HG03354 (cell line): ENCODE data around the gene HNRNPL.
"Not testable (repeated sequence)": the region's sequence is repeated elsewhere in the genome, so short reads cannot be mapped to it uniquely, and the experiment has no call there.

Experiments used
- ATAC-seq: cut with Tn5 transposase; IDR thresholded peaks from one replicate; pipeline ENCODE4 v1.9.1; 2021; ENCODE audit warnings: mild to moderate bottlenecking; ENCODE audit not compliant: unreplicated experiment, poor library complexity, severe bottlenecking

Gene HNRNPL

GRCh38 chr19:38870612-38871011 is 20.8 kb upstream of the HNRNPL start:
- ATAC-seq, result no peak

- ATAC-seq, result peak; percentile 71
These were observed 20.2 kb upstream of the HNRNPL start for GRCh38 chr19:38869836-38870607.

DNA sequence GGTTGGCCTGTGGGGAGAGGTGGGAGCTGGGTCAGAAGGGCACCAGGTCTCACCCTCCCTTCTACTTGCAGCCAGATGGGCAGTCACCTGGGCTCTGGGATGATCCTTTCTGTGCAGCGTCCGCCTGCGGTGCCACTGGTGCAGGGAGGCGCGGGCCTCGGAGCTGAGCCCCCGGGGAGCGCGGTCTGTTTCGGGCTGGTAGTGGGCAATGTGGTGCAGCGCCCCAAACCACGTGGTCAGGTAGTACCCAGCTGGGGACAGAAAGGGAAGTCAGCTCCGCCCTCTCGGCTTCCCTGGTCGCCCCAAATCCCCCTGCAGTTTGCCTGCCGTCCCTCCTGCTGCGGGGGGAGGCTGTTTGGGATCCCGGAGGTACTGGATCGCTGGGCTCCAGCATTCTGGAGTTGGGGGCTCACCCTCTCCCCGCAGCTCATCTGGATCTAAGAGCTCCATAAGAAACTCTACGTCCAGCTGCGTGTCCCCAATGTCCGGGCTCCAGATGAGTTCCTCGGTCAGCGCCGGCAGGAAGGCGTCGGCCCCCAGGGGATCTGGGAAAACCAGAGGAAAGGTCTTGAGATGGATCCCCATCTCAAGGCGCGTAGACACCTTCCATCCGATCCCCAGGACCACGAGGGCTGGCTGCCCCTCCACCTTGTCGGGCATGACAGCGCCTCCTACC is 19.5 kb upstream of the HNRNPL start:
- ATAC-seq, result no peak

GRCh38 chr19:38868551-38868950 is 18.8 kb upstream of the HNRNPL start:
- no peak for ATAC-seq

- no peak for ATAC-seq
These were observed 17.5 kb upstream of the HNRNPL start for GRCh38 chr19:38867171-38867780.

GRCh38 chr19:38862321-38863059 is 12.7 kb upstream of the HNRNPL start:
- ATAC-seq, result no peak

DNA sequence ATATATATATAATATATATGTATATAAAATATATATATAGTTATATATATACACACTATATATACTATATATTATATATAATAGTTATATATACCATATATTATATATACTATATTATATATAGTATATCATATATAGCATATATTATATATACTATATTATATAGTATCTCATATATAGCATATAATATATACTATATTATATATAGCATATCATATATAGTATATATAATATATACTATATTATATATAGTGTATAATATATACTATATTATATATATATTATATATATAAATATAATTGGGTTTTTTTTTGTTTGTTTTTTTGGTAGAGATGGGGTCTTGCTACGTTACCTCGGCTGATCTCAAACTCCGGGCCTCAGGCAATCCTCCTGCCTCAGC is 11.6 kb upstream of the HNRNPL start:
- ATAC-seq, result no peak

- not testable (repeated sequence) for ATAC-seq
These were observed 9.9 kb upstream of the HNRNPL start for GRCh38 chr19:38859631-38860204.

GRCh38 chr19:38856813-38857212 is 7.0 kb upstream of the HNRNPL start:
- no peak for ATAC-seq

GRCh38 chr19:38855751-38856150 is 6.0 kb upstream of the HNRNPL start:
- ATAC-seq, result not testable (repeated sequence)

DNA sequence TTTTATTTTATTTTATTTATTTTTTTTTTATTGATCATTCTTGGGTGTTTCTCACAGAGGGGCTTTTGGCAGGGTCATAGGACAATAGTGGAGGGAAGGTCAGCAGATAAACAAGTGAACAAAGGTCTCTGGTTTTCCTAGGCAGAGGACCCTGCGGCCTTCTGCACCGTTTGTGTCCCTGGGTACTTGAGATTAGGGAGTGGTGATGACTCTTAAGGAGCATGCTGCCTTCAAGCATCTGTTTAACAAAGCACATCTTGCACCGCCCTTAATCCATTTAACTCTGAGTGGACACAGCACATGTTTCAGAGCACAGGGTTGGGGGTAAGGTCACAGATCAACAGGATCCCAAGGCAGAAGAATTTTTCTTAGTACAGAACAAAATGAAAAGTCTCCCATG is 5.2 kb upstream of the HNRNPL start:
- not testable (repeated sequence) for ATAC-seq

- ATAC-seq, result no peak
These were observed 3.4 kb upstream of the HNRNPL start for GRCh38 chr19:38853214-38853613.

GRCh38 chr19:38852231-38853044 is 2.7 kb upstream of the HNRNPL start:
- ATAC-seq, result no peak

DNA sequence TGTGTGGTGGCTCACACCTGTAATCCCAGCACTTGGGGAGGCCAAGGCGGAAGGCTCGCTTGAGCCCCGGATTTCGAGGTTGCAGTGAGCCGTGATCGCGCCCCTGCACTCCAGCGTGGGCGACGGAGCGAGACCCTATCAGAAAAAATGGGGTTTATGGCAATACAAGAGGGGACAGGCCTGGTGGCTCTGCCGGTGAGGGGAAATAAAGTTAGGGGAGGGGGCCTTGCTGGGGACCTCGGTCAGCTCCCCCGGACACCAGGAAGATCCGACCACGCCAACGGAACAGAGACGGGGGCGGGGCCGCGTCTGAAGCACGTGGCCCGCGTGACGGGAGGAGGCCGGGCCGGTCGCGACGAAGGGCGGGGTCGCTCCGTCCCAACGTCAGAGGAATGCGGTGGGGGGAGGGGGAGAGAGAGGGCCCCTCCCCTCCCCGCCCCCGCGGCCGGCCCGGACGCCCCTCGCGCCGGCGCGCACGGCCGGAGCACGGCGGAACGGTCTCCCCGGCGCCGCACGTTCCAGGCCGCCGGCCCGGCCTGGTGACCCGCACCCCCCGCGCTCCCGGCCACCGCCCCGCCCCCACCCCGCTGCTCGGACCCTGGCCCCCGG is 1.9 kb upstream of the HNRNPL start:
- peak; percentile 21 for ATAC-seq

DNA sequence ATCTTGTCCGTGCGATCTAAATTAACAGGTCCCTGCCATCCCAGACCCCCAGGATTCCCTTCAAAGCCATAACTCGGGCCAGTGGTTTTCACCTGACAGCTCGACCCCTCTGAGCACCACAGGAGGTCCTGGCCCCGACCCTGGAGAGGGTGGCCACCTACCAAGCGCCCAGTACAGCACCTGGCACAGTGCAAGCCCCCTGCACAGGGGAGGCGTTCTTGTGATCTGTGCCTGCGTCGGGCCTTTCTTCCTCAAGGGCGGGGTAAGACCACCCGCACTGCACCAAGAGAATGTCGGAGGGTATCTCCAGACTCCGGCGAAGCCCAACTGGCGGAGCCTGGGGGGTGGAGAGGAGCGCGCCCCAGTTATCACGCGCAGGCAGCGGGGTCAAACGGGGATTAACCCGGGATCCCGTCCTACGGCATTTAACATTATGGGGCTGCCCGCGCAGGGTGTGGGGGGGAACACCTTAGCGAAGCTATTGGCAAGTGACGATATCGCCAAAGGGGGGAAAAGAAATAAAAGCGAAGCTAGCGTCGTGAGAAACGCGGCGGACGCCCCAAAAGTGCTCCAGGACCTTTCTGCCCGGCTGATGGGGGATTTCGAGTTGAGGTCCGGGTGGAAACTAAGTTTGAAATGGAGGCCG is 1.3 kb upstream of the HNRNPL start:
- no peak for ATAC-seq

DNA sequence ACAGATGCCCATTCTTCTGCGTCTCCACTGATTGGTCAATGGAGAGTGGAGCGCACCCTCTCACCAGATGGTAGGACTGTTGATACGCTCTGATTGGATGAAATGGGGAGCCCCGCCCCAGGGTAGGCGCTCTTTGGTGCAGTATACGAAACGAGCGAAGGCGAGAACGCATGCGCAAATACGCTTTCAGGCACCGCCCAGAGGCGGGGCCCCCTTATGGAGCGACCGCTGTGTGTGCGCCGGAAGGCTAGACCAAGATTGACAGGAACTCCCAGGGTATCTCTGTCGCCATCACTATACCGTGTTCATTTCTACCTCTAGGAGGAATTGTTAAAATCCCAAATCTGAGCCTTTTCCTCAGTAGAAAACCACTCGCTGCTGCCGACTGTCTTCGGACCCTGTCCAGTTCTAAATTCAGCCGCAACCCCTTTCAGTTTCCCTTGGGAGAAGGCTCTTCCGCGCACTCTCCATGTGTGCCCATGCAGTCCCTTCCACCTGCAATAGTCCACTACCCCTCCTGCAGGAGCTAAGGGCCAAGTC is 720 bp upstream of the HNRNPL start:
- ATAC-seq, result peak; percentile 68

- peak; percentile 23 for ATAC-seq
These were observed 483 bp downstream of the HNRNPL start for GRCh38 chr19:38849147-38849859.
